Calu3 (cell line): Measurements from ENCODE around the gene GGTA1. TPM values are rescaled to one million over a fixed set of nuclear protein-coding genes. Genes with fewer than 3 reads are reported as not detected.

Experiments
- BruUV-seq: library from RNA; stranded (reverse); fragments of 400-500 nt; replicated peaks from 2 replicates; lab custom pipeline; 2021; lab: Mats Ljungman, UMichigan
- CTCF ChIA-PET: fragments of 300-600 bp; sonication (Branson Sonifier 250); formaldehyde crosslinking; loops from one replicate; lab custom pipeline; 2022; ENCODE audit warnings: antibody characterized with exemption; lab: Charles Lee
- DNase-seq: peaks from one replicate; pipeline ENCODE4 v3.0.0; 2022
- H3K27ac Mint-ChIP-seq: one replicate; pipeline ENCODE4 v1.8.0; 2022; ENCODE audit warnings: mixed read lengths; ENCODE audit not compliant: unreplicated experiment
- H3K27me3 Mint-ChIP-seq: one replicate; pipeline ENCODE4 v1.8.0; 2022; ENCODE audit warnings: mixed read lengths; ENCODE audit not compliant: unreplicated experiment
- H3K36me3 Mint-ChIP-seq: one replicate; pipeline ENCODE4 v1.8.0; 2022; ENCODE audit warnings: mild to moderate bottlenecking, moderate library complexity, mixed read lengths; ENCODE audit not compliant: insufficient read depth, unreplicated experiment
- H3K4me1 Mint-ChIP-seq: one replicate; pipeline ENCODE4 v1.8.0; 2022; ENCODE audit warnings: mild to moderate bottlenecking, low read depth, mixed read lengths; ENCODE audit not compliant: unreplicated experiment
- H3K4me3 Mint-ChIP-seq: one replicate; pipeline ENCODE4 v1.8.0; 2022; ENCODE audit warnings: mild to moderate bottlenecking, low read depth, moderate library complexity, mixed read lengths; ENCODE audit not compliant: unreplicated experiment
- H3K9me3 Mint-ChIP-seq: one replicate; pipeline ENCODE4 v1.8.0; 2022; ENCODE audit warnings: low read depth, mixed read lengths; ENCODE audit not compliant: unreplicated experiment
- CTCF ChIP-seq: fragments of 200-600 bp; IDR thresholded peaks from one replicate; pipeline ENCODE4 v1.8.0; 2022; ENCODE audit warnings: antibody characterized with exemption; ENCODE audit not compliant: unreplicated experiment
- intact Hi-C: fragments of 100-400 bp; cut with micrococcal nuclease; formaldehyde crosslinking; loops from one replicate; pipeline ENCODE4 v1.10.0; 2022; ENCODE audit not compliant: unreplicated experiment
- total RNA-seq: library from RNA; stranded (reverse); gene quantifications from 2 replicates; pipeline ENCODE4 v1.2.3, GENCODE V29; 2022

Gene GGTA1
- total RNA-seq, 1 experiment from 2014 or later: not detected

DNA sequence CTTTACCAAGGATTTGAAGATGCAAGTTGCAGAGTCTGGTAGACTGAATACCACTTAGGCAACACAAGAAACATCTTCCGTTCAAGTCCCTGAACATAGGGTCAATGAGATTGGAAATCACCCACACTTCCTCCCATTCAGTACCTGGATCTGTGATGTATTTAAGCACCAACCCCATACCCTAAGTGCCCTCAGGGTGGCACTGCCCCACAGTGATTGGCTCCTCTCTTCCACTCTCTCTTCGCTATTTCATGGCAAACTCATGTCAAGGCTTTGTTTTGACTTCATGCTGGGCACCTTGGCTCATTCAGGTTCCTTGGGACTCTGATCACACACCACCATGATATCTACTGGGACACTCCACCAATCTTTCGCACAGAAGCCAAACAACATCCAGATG is 53.7 kb downstream of the GGTA1 start:
- no peak for TF ChIP-seq CTCF
- CTCF ChIA-PET: no interaction called here
- Mint-ChIP-seq H3K27me3 (peaks cover 79% of the 10 kb centered on the region), H3K9me3 (no peaks in the 10 kb centered on the region), H3K4me3 (no peak overlapping the region), H3K4me1 (no peaks in the 10 kb centered on the region), H3K36me3 (no peaks in the 10 kb centered on the region), H3K27ac (no peak overlapping the region)
- no TSS peak for BruUV-seq
- no peak for DNase-seq
- intact Hi-C loops: no loop called here

DNA sequence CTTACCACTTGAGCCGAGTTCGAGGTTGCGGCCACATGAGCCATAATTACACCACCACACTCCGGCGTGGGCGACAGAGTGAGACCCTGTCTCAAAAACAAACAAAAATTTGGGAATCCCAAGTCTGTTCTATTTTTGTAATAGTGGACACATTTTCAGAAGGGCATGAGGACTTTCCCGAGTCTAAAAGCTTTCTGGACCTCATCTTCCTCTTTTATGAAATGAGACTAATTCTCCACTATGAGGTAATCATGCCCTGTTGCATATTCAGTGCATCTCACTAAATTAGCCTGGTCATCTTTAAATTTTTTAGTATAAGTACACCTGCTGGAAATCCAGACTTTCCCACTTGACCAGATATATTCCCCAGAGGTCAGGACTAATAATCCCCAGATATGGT is 55.7 kb downstream of the GGTA1 start:
- H3K4me3 Mint-ChIP-seq: no peak overlapping the region
- TF ChIP-seq CTCF: no peak
- H3K27me3 Mint-ChIP-seq: peaks cover 94% of the 10 kb centered on the region
- intact Hi-C loops: no loop called here
- BruUV-seq: no TSS peak
- H3K27ac Mint-ChIP-seq: no peak overlapping the region
- H3K36me3 Mint-ChIP-seq: no peaks in the 10 kb centered on the region
- no peak for DNase-seq
- H3K4me1 Mint-ChIP-seq: no peaks in the 10 kb centered on the region
- H3K9me3 Mint-ChIP-seq: no peaks in the 10 kb centered on the region
- CTCF ChIA-PET: interaction anchor here (0.6 kb wide), 1 partner anchor 91 kb away, joined by 4 read pairs; no protein-coding TSS in a partner anchor

DNA sequence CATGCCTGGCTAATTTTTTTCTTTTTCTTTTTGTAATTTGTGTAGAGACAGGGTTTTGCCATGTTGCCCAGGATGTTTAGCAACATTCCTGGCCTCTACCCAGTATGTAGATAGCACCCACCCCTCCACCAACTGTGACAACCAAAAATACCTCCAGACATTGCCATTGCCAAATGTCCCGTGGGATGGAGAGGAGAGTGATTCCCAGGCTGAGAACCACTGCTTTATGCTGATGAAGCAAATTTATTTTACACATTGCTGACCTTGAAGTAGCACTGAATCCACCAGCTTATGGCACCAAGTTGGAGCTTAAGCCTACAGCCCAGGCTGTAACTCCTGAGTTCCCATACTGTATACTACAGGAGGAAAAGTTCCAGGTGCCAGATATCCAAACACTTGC is 58.5 kb downstream of the GGTA1 start:
- BruUV-seq: no TSS peak
- no peaks in the 10 kb centered on the region for H3K4me1 Mint-ChIP-seq
- no peak overlapping the region for H3K4me3 Mint-ChIP-seq
- no peak for TF ChIP-seq CTCF
- no peaks in the 10 kb centered on the region for H3K36me3 Mint-ChIP-seq
- H3K9me3 Mint-ChIP-seq: no peaks in the 10 kb centered on the region
- intact Hi-C loops: no loop called here
- peaks cover 75% of the 10 kb centered on the region for H3K27me3 Mint-ChIP-seq
- no peak for DNase-seq
- CTCF ChIA-PET: no interaction called here
- no peak overlapping the region for H3K27ac Mint-ChIP-seq

DNA sequence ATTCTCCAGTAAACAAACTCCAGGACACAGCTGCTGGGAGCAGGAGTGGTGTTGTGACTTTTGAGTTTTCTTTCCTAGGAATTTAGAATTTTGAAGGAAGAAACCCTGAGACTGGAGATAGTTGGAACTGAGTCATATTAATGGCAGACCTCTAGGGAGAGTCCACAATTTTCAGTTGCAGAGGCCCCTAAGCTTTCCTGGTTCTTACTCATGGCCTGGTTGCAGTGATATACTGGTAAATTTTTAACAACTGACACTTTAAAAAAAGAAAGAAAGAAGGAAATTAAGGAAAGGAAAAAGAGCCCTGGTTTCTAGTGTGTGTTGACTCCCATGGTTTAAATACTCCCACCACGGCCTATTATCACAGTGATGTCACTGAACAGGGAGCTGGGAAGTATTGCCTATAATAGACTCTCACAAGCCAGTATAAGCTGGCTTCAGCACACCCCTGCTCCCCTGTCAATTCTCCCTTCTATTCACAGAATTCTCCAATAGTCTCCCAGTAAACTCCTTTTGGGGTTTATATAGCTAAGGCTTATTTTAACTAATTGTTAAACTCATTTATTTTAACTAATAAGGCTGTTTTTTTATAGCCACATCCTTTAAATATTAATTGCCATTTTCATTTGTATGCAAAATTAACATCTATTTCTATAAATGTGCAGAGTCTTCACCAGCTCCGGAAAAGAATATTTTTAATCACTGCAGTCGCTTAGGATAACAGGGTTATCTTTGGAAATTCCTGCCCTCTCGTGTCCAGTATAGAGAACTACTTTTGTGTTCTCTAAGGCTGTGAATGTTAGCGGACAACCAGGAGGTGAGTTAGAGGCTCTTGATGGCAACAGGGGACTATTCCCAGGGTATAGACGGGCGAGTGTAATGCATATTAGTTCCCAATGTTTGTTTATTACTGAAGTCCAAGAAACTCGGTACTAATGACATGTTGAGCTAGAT is 59.7 kb downstream of the GGTA1 start:
- Mint-ChIP-seq H3K36me3 (no peaks in the 10 kb centered on the region), H3K27me3 (peaks cover 79% of the 10 kb centered on the region), H3K27ac (no peak overlapping the region), H3K4me1 (no peaks in the 10 kb centered on the region), H3K4me3 (no peak overlapping the region), H3K9me3 (no peaks in the 10 kb centered on the region)
- CTCF ChIA-PET: interaction anchor here (0.9 kb wide), 1 partner anchor 226 kb away, joined by 3 read pairs; no protein-coding TSS in a partner anchor
- no TSS peak for BruUV-seq
- no peak for TF ChIP-seq CTCF
- no peak for DNase-seq
- intact Hi-C loops: no loop called here
